Astrocyte (in vitro differentiated cells and primary cell): ENCODE measurements around the gene ELP4. TPM values are rescaled to one million over a fixed set of nuclear protein-coding genes. Genes with fewer than 3 reads are reported as not detected.

Experiments
- DNase-seq: peaks from one replicate; pipeline ENCODE4 v3.0.0-alpha.2; 2010; ENCODE audit warnings: low read depth
- FAIRE-seq: peaks from 2 replicates; lab custom pipeline; 2011; peaks lifted over from hg19 to GRCh38; lab: Jason Lieb, UNC
- H2AFZ ChIP-seq: 2 replicates; pipeline ENCODE4 v1.6.0; 2012; ENCODE audit warnings: low read depth, low read length, inconsistent platforms
- H3K27ac ChIP-seq: 2 replicates; pipeline ENCODE4 v1.5.1; 2011; ENCODE audit warnings: low read depth, low read length, inconsistent platforms
- H3K27me3 ChIP-seq: 2 replicates; pipeline ENCODE4 v1.6.0; 2011; ENCODE audit warnings: low read length, inconsistent platforms; ENCODE audit not compliant: insufficient read depth
- H3K36me3 ChIP-seq: 2 replicates; pipeline ENCODE4 v1.5.1; 2011; ENCODE audit warnings: low read length, inconsistent platforms; ENCODE audit not compliant: insufficient read depth
- H3K4me1 ChIP-seq: 2 replicates; pipeline ENCODE4 v1.5.1; 2011; ENCODE audit warnings: low read length, inconsistent platforms; ENCODE audit not compliant: insufficient read depth
- H3K4me2 ChIP-seq: 2 replicates; pipeline ENCODE4 v1.6.0; 2012; ENCODE audit warnings: low read length, inconsistent platforms
- H3K4me3 ChIP-seq: 2 replicates; pipeline ENCODE4 v1.5.1; 2011; ENCODE audit warnings: low read depth, mild to moderate bottlenecking, low read length, inconsistent platforms; ENCODE audit not compliant: insufficient read depth
- H3K79me2 ChIP-seq: 2 replicates; pipeline ENCODE4 v1.6.0; 2012; ENCODE audit warnings: mild to moderate bottlenecking, low read length, inconsistent platforms; ENCODE audit not compliant: insufficient read depth
- H3K9ac ChIP-seq: 2 replicates; pipeline ENCODE4 v1.6.0; 2012; ENCODE audit warnings: mild to moderate bottlenecking, low read length, inconsistent platforms
- H3K9me3 ChIP-seq: 2 replicates; pipeline ENCODE4 v1.5.1; 2012; ENCODE audit warnings: low read depth, mild to moderate bottlenecking, low read length, inconsistent platforms; ENCODE audit not compliant: insufficient read depth
- H4K20me1 ChIP-seq: 2 replicates; pipeline ENCODE4 v1.6.0; 2012; ENCODE audit warnings: low read length, inconsistent platforms; ENCODE audit not compliant: insufficient read depth
- H3K27ac Mint-ChIP-seq: one replicate; pipeline ENCODE4 v1.8.0; 2021; ENCODE audit warnings: mild to moderate bottlenecking, mixed read lengths; ENCODE audit not compliant: unreplicated experiment
- H3K27me3 Mint-ChIP-seq: one replicate; pipeline ENCODE4 v1.8.0; 2021; ENCODE audit warnings: low read depth, mixed read lengths; ENCODE audit not compliant: unreplicated experiment
- H3K36me3 Mint-ChIP-seq: one replicate; pipeline ENCODE4 v1.8.0; 2021; ENCODE audit warnings: low read depth, mixed read lengths; ENCODE audit not compliant: unreplicated experiment
- H3K4me1 Mint-ChIP-seq: one replicate; pipeline ENCODE4 v1.8.0; 2021; ENCODE audit warnings: low read depth, mixed read lengths; ENCODE audit not compliant: unreplicated experiment
- H3K4me3 Mint-ChIP-seq: one replicate; pipeline ENCODE4 v1.8.0; 2021; ENCODE audit warnings: mild to moderate bottlenecking, moderate library complexity, mixed read lengths; ENCODE audit not compliant: unreplicated experiment
- H3K9me3 Mint-ChIP-seq: one replicate; pipeline ENCODE4 v1.8.0; 2021; ENCODE audit warnings: mild to moderate bottlenecking, mixed read lengths; ENCODE audit not compliant: unreplicated experiment
- EZH2 ChIP-seq: IDR thresholded peaks from 2 replicates; pipeline ENCODE4 v1.6.1; 2012; ENCODE audit warnings: mild to moderate bottlenecking, low read length, inconsistent platforms; ENCODE audit not compliant: insufficient read depth
- total RNA-seq: library from RNA; stranded (reverse); gene quantifications from 2 replicates; pipeline ENCODE4 v1.2.1, GENCODE V29; 2021
- TF ChIP-seq, protein P1 (sequence below): IDR thresholded peaks from 2 replicates; pipeline ENCODE4 v1.5.1; 2011; ENCODE audit warnings: low read depth, mild to moderate bottlenecking, inconsistent platforms, low read length, moderate library complexity; ENCODE audit not compliant: insufficient read depth

Gene ELP4
- total RNA-seq, 1 donor from 2014 or later = 12.9 TPM

DNA sequence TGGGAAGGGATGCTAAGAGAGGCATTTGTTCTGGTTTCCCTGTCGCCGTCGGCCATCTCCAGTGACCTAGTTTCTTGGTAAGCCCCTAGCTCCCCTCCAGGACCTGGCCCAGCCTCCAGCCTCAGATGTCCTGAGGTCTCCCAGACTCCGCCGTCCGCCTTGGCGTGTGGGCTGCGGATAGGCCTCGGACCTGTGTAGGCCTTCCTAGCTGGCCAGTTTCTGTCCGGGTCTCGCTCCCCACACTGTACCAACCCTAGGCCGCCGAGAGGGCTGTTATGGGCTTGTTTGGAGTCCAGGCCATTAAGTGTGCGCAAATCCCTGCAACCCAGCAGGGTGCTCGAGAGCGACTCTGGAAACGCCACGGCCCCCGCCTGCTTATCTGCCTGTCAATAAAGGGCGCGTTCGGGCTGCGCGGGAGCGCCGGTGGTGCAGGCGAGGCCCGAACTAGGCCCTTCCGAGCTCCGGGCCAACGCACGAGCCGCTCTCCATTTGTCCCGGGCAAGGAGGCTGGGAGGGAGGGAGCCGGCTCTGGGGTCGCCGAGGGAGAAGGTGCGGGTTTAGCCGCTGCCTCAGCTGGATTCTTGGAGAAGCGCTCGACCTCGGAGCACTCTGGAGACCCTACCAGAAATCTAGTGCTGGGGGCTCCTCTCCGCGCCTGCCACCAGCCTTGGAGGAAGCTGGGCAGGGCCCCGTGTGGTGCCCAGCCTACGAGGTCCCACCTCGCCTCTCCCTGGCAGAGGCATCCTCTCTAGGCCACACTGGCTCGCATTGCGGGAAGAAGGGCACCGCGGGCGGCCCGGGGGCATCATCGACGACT, 310.3 kb downstream of the ELP4 start:
- Histone ChIP-seq H4K20me1 (no peaks in the 10 kb centered on the region), H3K9me3 (no peaks in the 10 kb centered on the region), H3K4me1 (peaks cover 6% of the 10 kb centered on the region), H3K79me2 (peaks cover 4% of the 10 kb centered on the region), H2AFZ (no peak overlapping the region), H3K36me3 (no peaks in the 10 kb centered on the region), H3K4me3 (no peak overlapping the region), H3K9ac (no peak overlapping the region), H3K27ac (no peak overlapping the region), H3K27me3 (peaks cover 84% of the 10 kb centered on the region), H3K4me2 (no peak overlapping the region)
- no peak for FAIRE-seq
- Mint-ChIP-seq H3K36me3 (peaks cover 3% of the 10 kb centered on the region), H3K4me1 (peaks cover 4% of the 10 kb centered on the region), H3K27me3 (peaks cover 80% of the 10 kb centered on the region), H3K9me3 (peaks cover 21% of the 10 kb centered on the region), H3K4me3 (no peak overlapping the region), H3K27ac (no peak overlapping the region)
- no peak for DNase-seq
- TF ChIP-seq EZH2 = no peak
- TF ChIP-seq, protein P1, sequence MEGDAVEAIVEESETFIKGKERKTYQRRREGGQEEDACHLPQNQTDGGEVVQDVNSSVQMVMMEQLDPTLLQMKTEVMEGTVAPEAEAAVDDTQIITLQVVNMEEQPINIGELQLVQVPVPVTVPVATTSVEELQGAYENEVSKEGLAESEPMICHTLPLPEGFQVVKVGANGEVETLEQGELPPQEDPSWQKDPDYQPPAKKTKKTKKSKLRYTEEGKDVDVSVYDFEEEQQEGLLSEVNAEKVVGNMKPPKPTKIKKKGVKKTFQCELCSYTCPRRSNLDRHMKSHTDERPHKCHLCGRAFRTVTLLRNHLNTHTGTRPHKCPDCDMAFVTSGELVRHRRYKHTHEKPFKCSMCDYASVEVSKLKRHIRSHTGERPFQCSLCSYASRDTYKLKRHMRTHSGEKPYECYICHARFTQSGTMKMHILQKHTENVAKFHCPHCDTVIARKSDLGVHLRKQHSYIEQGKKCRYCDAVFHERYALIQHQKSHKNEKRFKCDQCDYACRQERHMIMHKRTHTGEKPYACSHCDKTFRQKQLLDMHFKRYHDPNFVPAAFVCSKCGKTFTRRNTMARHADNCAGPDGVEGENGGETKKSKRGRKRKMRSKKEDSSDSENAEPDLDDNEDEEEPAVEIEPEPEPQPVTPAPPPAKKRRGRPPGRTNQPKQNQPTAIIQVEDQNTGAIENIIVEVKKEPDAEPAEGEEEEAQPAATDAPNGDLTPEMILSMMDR = no peak

DNA sequence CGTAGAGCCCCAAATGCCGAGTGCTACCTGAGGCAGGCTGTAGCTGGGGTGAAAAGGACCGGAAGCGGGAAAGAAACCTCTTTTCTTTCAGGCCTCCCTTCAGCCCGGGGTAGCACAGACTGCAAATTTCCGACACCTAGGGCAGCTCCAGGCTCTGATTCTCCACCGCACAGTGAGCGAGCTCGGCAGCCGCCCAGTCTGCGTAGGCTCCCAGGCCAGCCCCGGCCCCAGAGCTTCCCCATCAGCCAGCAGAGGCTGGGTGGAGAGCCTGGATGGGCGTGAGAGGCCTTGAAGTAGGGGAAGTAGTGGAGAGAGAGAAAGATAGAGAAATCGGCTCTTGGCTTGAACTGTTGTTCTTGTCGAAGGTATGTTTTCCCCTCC, 310.9 kb downstream of the ELP4 start:
- Histone ChIP-seq H3K4me3 (no peak overlapping the region), H4K20me1 (no peaks in the 10 kb centered on the region), H3K27ac (no peak overlapping the region), H3K4me2 (no peak overlapping the region), H3K9ac (no peak overlapping the region), H3K36me3 (no peaks in the 10 kb centered on the region), H3K9me3 (no peaks in the 10 kb centered on the region), H3K79me2 (no peaks in the 10 kb centered on the region), H3K4me1 (peaks cover 6% of the 10 kb centered on the region), H3K27me3 (peaks cover 85% of the 10 kb centered on the region), H2AFZ (no peak overlapping the region)
- H3K36me3 Mint-ChIP-seq = peaks cover 3% of the 10 kb centered on the region
- peaks cover 78% of the 10 kb centered on the region for H3K27me3 Mint-ChIP-seq
- FAIRE-seq (no peak), DNase-seq (no peak)
- H3K4me3 Mint-ChIP-seq = no peak overlapping the region
- TF ChIP-seq EZH2 = peak; percentile 27
- TF ChIP-seq, protein P1 = no peak
- no peaks in the 10 kb centered on the region for H3K4me1 Mint-ChIP-seq
- peaks cover 21% of the 10 kb centered on the region for H3K9me3 Mint-ChIP-seq
- no peak overlapping the region for H3K27ac Mint-ChIP-seq

DNA sequence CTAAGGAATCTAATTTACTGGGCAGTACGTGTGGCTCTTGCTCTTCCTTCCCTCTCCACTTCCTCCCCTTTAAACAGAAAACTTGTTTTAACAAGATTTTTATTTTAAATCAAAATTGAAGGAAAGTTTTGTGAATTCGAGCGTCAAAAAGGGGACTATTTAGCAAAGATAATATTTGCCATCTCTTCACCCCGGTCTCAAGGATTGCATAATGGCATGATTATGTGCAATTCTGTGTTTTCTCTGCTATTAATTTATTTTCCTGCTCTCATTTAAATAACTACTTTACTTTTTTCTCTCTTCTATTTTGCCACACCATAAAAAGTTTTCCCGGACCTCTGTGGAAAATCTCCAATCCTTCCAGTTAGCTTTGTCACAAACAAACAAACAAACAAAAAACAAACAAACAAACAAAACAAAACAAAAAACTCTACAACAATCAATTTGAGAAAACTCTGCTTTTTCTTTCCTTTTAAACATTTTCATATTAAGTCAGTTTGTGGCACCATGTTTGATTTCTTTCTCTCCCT, 311.7 kb downstream of the ELP4 start:
- Histone ChIP-seq H3K9ac (no peak overlapping the region), H3K79me2 (no peaks in the 10 kb centered on the region), H3K27ac (no peak overlapping the region), H2AFZ (no peak overlapping the region), H3K4me2 (no peak overlapping the region), H3K4me1 (peaks cover 4% of the 10 kb centered on the region), H4K20me1 (no peaks in the 10 kb centered on the region), H3K4me3 (no peak overlapping the region), H3K36me3 (no peaks in the 10 kb centered on the region), H3K9me3 (no peaks in the 10 kb centered on the region), H3K27me3 (peaks cover 84% of the 10 kb centered on the region)
- Mint-ChIP-seq H3K27ac (no peak overlapping the region), H3K4me1 (peaks cover under 1% of the 10 kb centered on the region), H3K27me3 (peaks cover 77% of the 10 kb centered on the region), H3K9me3 (peaks cover 20% of the 10 kb centered on the region), H3K36me3 (peaks cover under 1% of the 10 kb centered on the region), H3K4me3 (no peak overlapping the region)
- FAIRE-seq (no peak), DNase-seq (no peak)
- TF ChIP-seq EZH2 = no peak
- TF ChIP-seq, protein P1 = no peak
